SIG-M5 treated with dmso at 0.1 percent for 504 hours (cell line): ENCODE measurements around the gene PUM1.
A peak's percentile ranks its signal among the peaks of the same experiment; 100 is the strongest.

Experiments
- DNase-seq: peaks from one replicate; lab custom pipeline; 2025; ENCODE audit not compliant: unreplicated experiment; lab: John Stamatoyannopoulos, UW

PUM1 gene

GRCh38 chr1:30933874-30934252 is 131.7 kb downstream of the PUM1 start:
- no peak for DNase-seq

DNA sequence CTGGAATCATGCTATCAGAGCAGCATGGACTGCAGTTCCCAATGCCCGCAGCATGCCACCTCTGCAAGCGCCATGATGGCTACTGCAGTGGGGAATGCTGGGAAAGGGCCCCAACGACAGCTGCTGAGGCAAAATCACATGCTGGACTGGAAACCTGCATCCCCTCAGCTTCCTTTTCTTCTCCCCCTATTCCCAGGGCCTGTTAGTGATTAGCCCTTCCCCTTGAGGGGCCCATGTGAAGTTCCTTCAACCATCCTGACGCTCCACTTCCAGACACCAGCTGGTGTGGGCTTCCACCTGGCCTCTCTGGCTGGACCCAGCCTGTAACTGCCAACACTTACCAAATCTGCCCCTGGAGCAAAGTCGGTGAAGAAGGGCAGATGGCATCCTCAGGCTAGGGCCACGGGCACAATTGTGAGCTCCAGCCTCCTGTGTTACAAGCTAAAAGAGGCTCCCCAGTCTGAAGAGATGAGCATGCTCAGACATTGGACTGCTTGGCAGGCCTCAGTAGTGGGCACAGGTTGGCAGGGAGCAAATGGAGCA is 134.8 kb downstream of the PUM1 start:
- no peak for DNase-seq

DNA sequence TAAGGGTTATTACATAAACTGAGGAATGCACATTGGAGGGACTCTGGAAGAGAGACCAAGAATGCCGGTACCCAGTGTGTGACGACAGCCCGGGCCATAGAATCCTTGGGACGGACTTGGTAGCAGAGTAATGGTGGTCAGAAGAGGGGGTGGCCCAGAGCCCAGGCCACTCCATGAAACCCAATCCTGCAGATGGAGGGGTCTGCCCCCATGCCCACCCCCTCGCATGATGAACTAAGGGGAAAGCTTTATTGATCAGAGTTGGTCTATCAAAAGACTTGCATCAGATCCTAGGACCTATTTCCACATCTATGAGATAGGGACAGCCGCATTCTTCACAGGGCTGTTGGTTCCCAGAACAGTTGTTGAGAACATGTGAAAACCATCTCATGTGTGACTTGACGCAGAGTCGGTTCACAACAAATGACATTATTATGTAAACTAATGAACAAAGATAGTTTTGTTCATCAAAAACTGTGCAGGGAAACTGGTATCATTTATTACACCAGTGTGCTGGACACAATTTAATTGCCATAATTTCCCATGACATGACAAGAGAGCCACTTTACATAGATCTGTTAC is 135.5 kb downstream of the PUM1 start:
- DNase-seq, result no peak

DNA sequence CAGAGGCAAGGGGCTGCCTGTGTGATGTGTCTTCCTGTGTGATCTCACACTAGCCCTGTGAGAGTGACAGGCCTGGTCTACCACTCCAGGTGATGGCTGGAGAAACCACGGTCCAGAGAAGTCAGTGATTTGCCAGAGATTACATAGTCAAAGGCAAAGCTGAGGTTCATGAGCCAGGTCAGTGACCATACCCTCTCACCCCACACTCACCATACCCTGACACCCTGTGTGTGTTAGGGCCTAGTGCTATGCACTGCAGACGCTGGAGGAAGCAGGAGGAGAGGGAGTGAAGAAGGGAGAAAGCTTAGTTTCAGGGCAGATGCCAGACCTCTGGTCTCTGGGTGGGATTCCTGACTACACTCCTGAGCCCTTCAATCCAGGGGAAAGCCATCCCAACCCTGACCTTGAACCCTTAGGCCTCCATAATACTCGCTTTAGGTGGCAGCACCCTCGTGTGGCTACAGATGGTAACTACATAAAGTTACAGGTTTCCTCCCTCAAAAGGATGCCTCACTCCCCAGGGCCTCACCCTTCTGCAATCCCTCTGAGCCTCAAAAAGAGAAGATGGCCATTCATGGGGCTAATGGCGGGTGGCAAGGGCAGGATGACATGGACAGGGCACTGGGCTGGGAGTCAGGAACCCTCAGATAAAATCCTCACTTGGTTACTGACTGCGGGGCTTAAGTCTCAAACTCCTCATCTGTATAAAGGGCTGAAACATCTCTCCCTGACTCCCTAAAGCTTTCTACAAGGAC is 136.2 kb downstream of the PUM1 start:
- DNase-seq, result peak; percentile 52

GRCh38 chr1:30928789-30929134 is 136.8 kb downstream of the PUM1 start:
- no peak for DNase-seq

DNA sequence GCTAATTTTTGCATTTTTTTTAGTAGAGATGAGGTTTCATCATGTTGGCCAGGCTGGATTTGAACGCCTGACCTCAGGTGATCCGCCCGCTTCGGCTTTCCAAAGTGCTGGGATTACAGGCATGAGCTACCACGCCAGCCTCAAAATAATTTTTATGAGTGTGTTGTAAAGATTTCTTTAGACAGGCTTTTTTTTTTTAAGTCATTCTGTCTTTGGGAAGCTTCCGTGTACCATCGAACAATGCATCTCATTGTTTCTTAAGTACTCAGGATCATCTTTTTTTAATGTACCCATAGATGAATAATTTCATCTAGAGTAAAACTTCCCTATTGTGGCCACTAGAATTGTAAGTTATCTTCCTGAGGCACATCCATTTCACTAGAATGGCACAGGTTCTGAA is 137.3 kb downstream of the PUM1 start:
- DNase-seq, result no peak

DNA sequence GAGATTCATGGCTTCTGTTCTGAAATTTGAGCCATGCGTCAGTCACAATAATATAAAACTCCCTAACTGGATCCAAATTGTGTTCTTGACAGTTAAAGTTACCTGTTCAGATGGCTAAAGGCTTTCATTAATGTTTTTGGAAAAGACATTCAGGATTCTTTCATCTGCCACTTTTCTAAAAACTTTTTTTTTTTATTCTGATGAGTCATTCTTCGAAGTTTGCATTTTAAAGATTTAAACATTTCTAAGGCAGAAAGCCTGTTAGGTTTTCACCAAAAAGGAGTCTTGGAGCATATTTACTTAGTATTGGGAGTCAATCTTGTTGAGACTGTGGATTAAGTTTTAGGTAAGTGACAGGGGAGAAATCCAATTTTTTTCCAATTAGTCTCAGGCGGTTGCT is 138.1 kb downstream of the PUM1 start:
- no peak for DNase-seq

GRCh38 chr1:30923597-30923996 is 141.9 kb downstream of the PUM1 start:
- DNase-seq, result no peak

GRCh38 chr1:30920827-30921226 is 144.7 kb downstream of the PUM1 start:
- no peak for DNase-seq

GRCh38 chr1:30919025-30919881 is 146.3 kb downstream of the PUM1 start:
- DNase-seq, result peak; percentile 27

- no peak for DNase-seq
These were observed 149.2 kb downstream of the PUM1 start for GRCh38 chr1:30916296-30916695.

GRCh38 chr1:30915491-30916230 is 149.9 kb downstream of the PUM1 start:
- DNase-seq, result no peak

DNA sequence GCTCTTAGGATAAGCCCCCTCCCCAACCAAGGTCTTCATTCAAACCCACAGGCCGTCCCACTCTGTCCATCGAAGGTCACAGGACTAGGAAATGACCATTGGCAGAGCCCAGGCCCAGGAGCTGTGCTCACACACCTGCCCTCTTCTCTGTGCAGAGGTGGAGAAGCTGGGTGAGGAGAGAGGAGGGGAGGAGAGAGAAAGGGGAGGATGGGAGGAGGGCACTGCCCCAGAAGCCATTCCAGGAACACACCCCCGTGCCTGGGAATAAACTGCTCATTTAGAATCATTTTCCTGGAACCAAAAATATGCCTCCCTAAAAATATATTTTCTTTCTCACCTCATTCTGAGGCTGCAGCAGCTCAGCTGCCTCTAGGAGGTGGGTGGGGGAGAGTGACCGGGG is 150.6 kb downstream of the PUM1 start:
- DNase-seq, result no peak

DNA sequence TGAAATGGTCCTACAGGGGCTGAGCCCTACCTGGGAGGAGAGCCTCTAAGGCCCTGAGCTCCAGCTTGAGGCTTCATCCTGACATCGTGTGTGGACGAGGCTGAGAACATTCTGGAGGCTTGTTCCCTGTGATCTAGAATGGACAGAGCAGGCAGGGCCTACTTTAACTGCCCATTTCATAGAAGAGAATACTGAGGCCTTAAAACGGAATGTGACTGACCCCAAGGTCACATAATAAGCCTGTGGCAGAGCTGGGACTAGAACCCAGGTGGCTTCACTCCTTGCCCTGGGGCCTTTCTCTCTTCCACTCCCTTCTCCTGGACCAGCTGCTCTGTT is 151.0 kb downstream of the PUM1 start:
- no peak for DNase-seq

GRCh38 chr1:30912913-30913652 is 152.4 kb downstream of the PUM1 start:
- peak; percentile 44 for DNase-seq

GRCh38 chr1:30912224-30912623 is 153.3 kb downstream of the PUM1 start:
- no peak for DNase-seq

DNA sequence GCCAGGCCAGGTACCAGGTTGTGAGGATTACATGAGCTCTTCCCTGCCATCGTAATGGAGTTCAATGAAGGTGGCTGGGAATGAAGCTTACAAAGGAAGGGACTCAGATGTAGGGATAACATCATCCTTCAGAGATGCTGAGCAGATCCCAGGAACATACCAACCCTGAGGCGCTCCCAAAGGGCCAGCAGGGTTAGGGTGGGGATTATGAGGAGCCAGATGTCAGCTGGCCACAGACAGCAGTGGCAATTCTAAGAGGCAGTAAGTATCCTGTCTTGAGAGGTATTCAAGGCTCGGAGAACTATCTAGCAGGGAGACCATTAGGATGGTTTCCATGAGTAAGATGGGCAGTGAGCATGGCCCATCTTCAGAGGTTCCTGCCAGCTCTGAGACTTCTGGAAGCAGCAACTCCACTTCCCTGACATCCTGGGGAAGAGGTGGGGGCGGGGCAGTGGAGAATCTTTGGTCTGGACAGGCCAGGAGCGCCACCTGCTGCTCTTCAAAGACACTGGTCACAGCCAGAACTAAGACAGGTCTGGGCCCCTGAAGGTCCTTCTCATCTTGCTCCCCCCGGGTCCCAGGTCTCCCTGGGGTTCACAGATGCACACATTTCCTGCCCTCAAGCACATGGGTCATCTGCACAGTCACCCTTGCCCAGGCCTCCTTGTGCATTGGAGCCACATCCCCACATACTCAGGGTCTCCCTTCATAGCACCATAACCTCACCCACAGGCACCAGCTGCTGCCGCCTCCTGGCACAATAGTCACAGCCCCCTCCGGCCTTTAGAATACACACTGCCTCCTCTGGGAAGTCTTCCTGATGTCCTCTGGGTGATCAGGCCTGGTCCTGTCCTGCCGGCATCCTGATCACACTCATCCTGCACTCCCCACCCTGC is 154.2 kb downstream of the PUM1 start:
- peak; percentile 54 for DNase-seq

DNA sequence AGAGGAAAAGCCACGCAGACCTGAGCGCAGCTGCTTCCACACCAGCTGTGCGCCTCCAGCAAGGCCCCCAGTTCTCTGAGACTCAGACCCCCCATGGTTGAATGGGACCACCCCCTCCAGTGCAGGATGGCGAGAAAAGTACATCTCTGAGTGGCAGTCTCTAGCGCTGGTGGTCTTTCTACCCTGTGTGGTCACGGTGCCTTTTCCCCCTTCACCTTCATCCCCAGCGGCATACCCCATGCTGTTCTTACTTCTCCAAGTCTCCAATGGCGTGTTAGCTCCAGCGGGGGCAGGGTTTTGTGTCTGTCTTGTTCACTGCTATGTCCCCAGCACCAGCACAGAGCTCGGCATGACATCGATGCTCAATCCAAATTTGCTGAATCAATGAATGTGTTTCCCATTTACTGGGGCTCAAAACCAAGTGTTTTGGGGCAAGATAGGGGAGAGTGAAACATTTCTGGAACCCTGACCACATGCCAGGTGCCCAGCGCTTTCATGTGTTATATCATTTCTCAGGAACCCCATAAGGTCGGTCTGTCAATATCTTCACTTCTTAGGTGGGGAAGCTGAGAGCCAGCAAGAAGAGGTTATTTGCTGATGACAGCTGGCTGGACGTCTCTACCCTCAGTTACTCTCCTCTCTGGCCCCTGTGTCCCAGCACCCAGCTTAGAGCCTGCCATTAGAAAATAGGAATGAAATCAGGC is 156.0 kb downstream of the PUM1 start:
- DNase-seq, result no peak
